ENCODE data around the gene KDM1A.

KDM1A gene

GRCh38 chr1:23069675-23070074, 50.4 kb downstream of the KDM1A start:
- no peak for DNase-seq (ENCODE audit: low read depth)

- no peak for DNase-seq (ENCODE audit: low read depth)
These were observed 54.7 kb downstream of the KDM1A start for GRCh38 chr1:23074012-23074411.

- no peak for DNase-seq (ENCODE audit: low read depth)
These were observed 59.8 kb downstream of the KDM1A start for GRCh38 chr1:23079025-23079424.

GRCh38 chr1:23080885-23081284, 61.6 kb downstream of the KDM1A start:
- DNase-seq (ENCODE audit: low read depth), result no peak

GRCh38 chr1:23081376-23081775, 62.1 kb downstream of the KDM1A start:
- DNase-seq (ENCODE audit: low read depth), result no peak

GRCh38 chr1:23083714-23084480, 64.6 kb downstream of the KDM1A start:
- no peak for DNase-seq (ENCODE audit: low read depth)

GRCh38 chr1:23084880-23085279, 65.6 kb downstream of the KDM1A start:
- no peak for DNase-seq (ENCODE audit: low read depth)

GRCh38 chr1:23085696-23086095, 66.4 kb downstream of the KDM1A start:
- no peak for DNase-seq (ENCODE audit: low read depth)

GRCh38 chr1:23088027-23088426, 68.8 kb downstream of the KDM1A start:
- DNase-seq (ENCODE audit: low read depth), result no peak

GRCh38 chr1:23090056-23090455, 70.8 kb downstream of the KDM1A start:
- no peak for DNase-seq (ENCODE audit: low read depth)

GRCh38 chr1:23091545-23091944, 72.3 kb downstream of the KDM1A start:
- DNase-seq (ENCODE audit: low read depth), result no peak

GRCh38 chr1:23092447-23092846, 73.2 kb downstream of the KDM1A start:
- DNase-seq (ENCODE audit: low read depth), result no peak

- DNase-seq (ENCODE audit: low read depth), result no peak
These were observed 78.0 kb downstream of the KDM1A start for GRCh38 chr1:23097316-23097715.

- DNase-seq (ENCODE audit: low read depth), result peak; percentile 29
These were observed 79.3 kb downstream of the KDM1A start for GRCh38 chr1:23098463-23099170.

GRCh38 chr1:23099171-23099536, 79.9 kb downstream of the KDM1A start:
- no peak for DNase-seq (ENCODE audit: low read depth)

- DNase-seq (ENCODE audit: low read depth), result no peak
These were observed 80.9 kb downstream of the KDM1A start for GRCh38 chr1:23100074-23100748.

- DNase-seq (ENCODE audit: low read depth), result no peak
These were observed 82.0 kb downstream of the KDM1A start for GRCh38 chr1:23101101-23101827.

- no peak for DNase-seq (ENCODE audit: low read depth)
These were observed 82.6 kb downstream of the KDM1A start for GRCh38 chr1:23101887-23102286.

- DNase-seq (ENCODE audit: low read depth), result no peak
These were observed 83.0 kb downstream of the KDM1A start for GRCh38 chr1:23102289-23102688.

GRCh38 chr1:23103001-23103889, 84.0 kb downstream of the KDM1A start:
- DNase-seq (ENCODE audit: low read depth), result no peak

- no peak for DNase-seq (ENCODE audit: low read depth)
These were observed 89.8 kb downstream of the KDM1A start for GRCh38 chr1:23108918-23109533.

Data from activated T-helper 1 cell treated with Interleukin-2 at 50 U/mL for 16 hours (primary cell).